ENCODE results near the gene F5. TPM values are rescaled to one million over a fixed set of nuclear protein-coding genes. Genes with fewer than 3 reads are reported as not detected.

Gene F5
- total and polyA plus RNA-seq, 2 donors (not counting 1 experiment from before 2014, with no cell fraction given): under 0.01 TPM; not detected in 1

- H3K36me3 ChIP-seq (ENCODE audit: control insufficient read depth, insufficient read depth, low read length): no peaks in the 10 kb centered on the region
- H3K79me2 ChIP-seq (ENCODE audit: control insufficient read depth, insufficient read depth, low read length): no peaks in the 10 kb centered on the region
- H4K20me1 ChIP-seq (ENCODE audit: control insufficient read depth, extremely low read depth, insufficient read depth, low read length): no peaks in the 10 kb centered on the region
- H3K4me3 ChIP-seq (replicated peaks in 1 of 4; ENCODE audit: control extremely low read depth in 1 of 4, insufficient read depth in 1 of 4, low read depth in 3 of 4, low read length in 4 of 4): no peak overlapping the region
- no peak overlapping the region for H3K9ac ChIP-seq (ENCODE audit: insufficient read depth, low read length)
- no peak overlapping the region for H2AFZ ChIP-seq (ENCODE audit: low read length)
- H3K27ac ChIP-seq (ENCODE audit: insufficient read depth, low read length): no peak overlapping the region
- no peaks in the 10 kb centered on the region for H3K9me3 ChIP-seq (ENCODE audit: control insufficient read depth, insufficient read depth, low read depth, low read length)
- DNase-seq (ENCODE audit: low read depth in 2 of 2): no peak
- TF ChIP-seq CTCF (conservative IDR thresholded peaks at IDR 0.05 in 1 of 2, IDR thresholded peaks at IDR 0.05 in 1 of 2; ENCODE audit: low read depth in 1 of 2, low read length in 2 of 2) (no peak), EZH2 (IDR thresholded peaks at IDR 0.05; ENCODE audit: low read length, missing control alignments) (no peak)
- no peaks in the 10 kb centered on the region for H3K4me1 ChIP-seq (ENCODE audit: control insufficient read depth, extremely low read depth, insufficient read depth, low read length)
- H3K4me2 ChIP-seq (ENCODE audit: extremely low read depth, insufficient read depth, low read length): no peak overlapping the region
- no peaks in the 10 kb centered on the region for H3K27me3 ChIP-seq (ENCODE audit: control insufficient read depth, insufficient read depth, low read length)
These were observed 89.0 kb downstream of the F5 start for GRCh38 chr1:169497317-169497716.

GRCh38 chr1:169495916-169496315 is 90.4 kb downstream of the F5 start:
- Histone ChIP-seq H3K9ac (ENCODE audit: insufficient read depth, low read length) (no peak overlapping the region), H3K4me3 (replicated peaks in 1 of 4; ENCODE audit: control extremely low read depth in 1 of 4, insufficient read depth in 1 of 4, low read depth in 3 of 4, low read length in 4 of 4) (no peak overlapping the region), H3K36me3 (ENCODE audit: control insufficient read depth, insufficient read depth, low read length) (no peaks in the 10 kb centered on the region), H3K27ac (ENCODE audit: insufficient read depth, low read length) (no peak overlapping the region), H3K79me2 (ENCODE audit: control insufficient read depth, insufficient read depth, low read length) (no peaks in the 10 kb centered on the region), H3K4me1 (ENCODE audit: control insufficient read depth, extremely low read depth, insufficient read depth, low read length) (no peaks in the 10 kb centered on the region), H4K20me1 (ENCODE audit: control insufficient read depth, extremely low read depth, insufficient read depth, low read length) (no peaks in the 10 kb centered on the region), H3K4me2 (ENCODE audit: extremely low read depth, insufficient read depth, low read length) (no peak overlapping the region), H2AFZ (ENCODE audit: low read length) (no peak overlapping the region), H3K9me3 (ENCODE audit: control insufficient read depth, insufficient read depth, low read depth, low read length) (no peaks in the 10 kb centered on the region), H3K27me3 (ENCODE audit: control insufficient read depth, insufficient read depth, low read length) (no peaks in the 10 kb centered on the region)
- no peak for DNase-seq (ENCODE audit: low read depth in 2 of 2)
- TF ChIP-seq EZH2 (IDR thresholded peaks at IDR 0.05; ENCODE audit: low read length, missing control alignments) (no peak), CTCF (conservative IDR thresholded peaks at IDR 0.05 in 1 of 2, IDR thresholded peaks at IDR 0.05 in 1 of 2; ENCODE audit: low read depth in 1 of 2, low read length in 2 of 2) (no peak)

GRCh38 chr1:169495046-169495775 is 91.1 kb downstream of the F5 start:
- Histone ChIP-seq H3K36me3 (ENCODE audit: control insufficient read depth, insufficient read depth, low read length) (no peaks in the 10 kb centered on the region), H3K79me2 (ENCODE audit: control insufficient read depth, insufficient read depth, low read length) (no peaks in the 10 kb centered on the region), H3K27ac (ENCODE audit: insufficient read depth, low read length) (no peak overlapping the region), H3K4me1 (ENCODE audit: control insufficient read depth, extremely low read depth, insufficient read depth, low read length) (no peaks in the 10 kb centered on the region), H4K20me1 (ENCODE audit: control insufficient read depth, extremely low read depth, insufficient read depth, low read length) (no peaks in the 10 kb centered on the region), H3K9me3 (ENCODE audit: control insufficient read depth, insufficient read depth, low read depth, low read length) (no peaks in the 10 kb centered on the region), H2AFZ (ENCODE audit: low read length) (no peak overlapping the region), H3K27me3 (ENCODE audit: control insufficient read depth, insufficient read depth, low read length) (no peaks in the 10 kb centered on the region), H3K4me3 (replicated peaks in 1 of 4; ENCODE audit: control extremely low read depth in 1 of 4, insufficient read depth in 1 of 4, low read depth in 3 of 4, low read length in 4 of 4) (no peak overlapping the region), H3K9ac (ENCODE audit: insufficient read depth, low read length) (no peak overlapping the region), H3K4me2 (ENCODE audit: extremely low read depth, insufficient read depth, low read length) (no peak overlapping the region)
- TF ChIP-seq CTCF (conservative IDR thresholded peaks at IDR 0.05 in 1 of 2, IDR thresholded peaks at IDR 0.05 in 1 of 2; ENCODE audit: low read depth in 1 of 2, low read length in 2 of 2) (no peak), EZH2 (IDR thresholded peaks at IDR 0.05; ENCODE audit: low read length, missing control alignments) (no peak)
- DNase-seq (ENCODE audit: low read depth in 2 of 2): peak in 1 of 2 donors; percentile 33
